Endothelial cell of umbilical vein (primary cell): ENCODE data around the gene INHA. TPM values are rescaled to one million over a fixed set of nuclear protein-coding genes. Genes with fewer than 3 reads are reported as not detected.

Source experiments
- BruUV-seq: library from RNA; stranded (reverse); fragments of 400-500 nt; replicated peaks from 2 replicates; lab custom pipeline; 2021; lab: Mats Ljungman, UMichigan
- CTCF ChIA-PET: fragments of 300-600, 350-600 bp; sonication (Branson Sonifier 250); formaldehyde crosslinking; loops from one replicate; lab custom pipeline; 2021; ENCODE audit warnings: antibody characterized with exemption, inconsistent platforms; lab: Charles Lee
- POLR2A ChIA-PET: fragments of 300-600, 350-600 bp; sonication (Branson Sonifier 250); formaldehyde crosslinking; loops from one replicate; lab custom pipeline; 2021; ENCODE audit warnings: antibody characterized with exemption, inconsistent platforms; lab: Charles Lee
- DNase-seq: peaks from one replicate; pipeline ENCODE4 v3.0.0-alpha.2; 2011; ENCODE audit warnings: low read depth, low spot score
- FAIRE-seq: peaks from 2 replicates; lab custom pipeline; 2011; peaks lifted over from hg19 to GRCh38; lab: Jason Lieb, UNC
- H2AFZ ChIP-seq: 2 replicates; pipeline ENCODE4 v1.6.0; 2012; ENCODE audit warnings: low read depth, low read length, control low read depth, inconsistent platforms
- H3K27ac ChIP-seq: 2 replicates; pipeline ENCODE4 v1.5.1; 2011; ENCODE audit warnings: low read depth, mild to moderate bottlenecking, control low read depth, low read length, moderate library complexity; ENCODE audit not compliant: insufficient read depth
- H3K27me3 ChIP-seq, 2 experiments: 2 replicates each; pipeline versions ENCODE4 v1.6.0 to v1.6.1; 2011; ENCODE audit warnings: low read length in 2 of 2, mixed read lengths in 1 of 2; ENCODE audit not compliant: control insufficient read depth in 2 of 2, insufficient read depth in 2 of 2
- H3K36me3 ChIP-seq, 2 experiments: 2 replicates in 1 of 2; 3 replicates in 1 of 2; pipeline ENCODE4 v1.5.1; 2011; ENCODE audit warnings: low read length in 2 of 2, mild to moderate bottlenecking in 1 of 2, moderate library complexity in 1 of 2; ENCODE audit not compliant: control insufficient read depth in 2 of 2, insufficient read depth in 2 of 2; ENCODE audit errors: extremely low read depth in 1 of 2
- H3K4me1 ChIP-seq: 3 replicates; pipeline ENCODE4 v1.5.1; 2011; ENCODE audit warnings: mild to moderate bottlenecking, low read length; ENCODE audit not compliant: control insufficient read depth, insufficient read depth; ENCODE audit errors: extremely low read depth
- H3K4me2 ChIP-seq: 2 replicates; pipeline ENCODE4 v1.6.1; 2011; ENCODE audit warnings: low read length, control low read depth, mixed read lengths; ENCODE audit not compliant: insufficient read depth
- H3K4me3 ChIP-seq, 3 experiments: fragments of 200-600 bp in 1 of 3; sonication (generic), shearing (Covaris generic) in 1 of 3; replicated peaks in 1 of 3; 2 replicates each; pipeline ENCODE4 v1.5.1; 2011 to 2016; ENCODE audit warnings: control low read depth in 3 of 3, low read length in 3 of 3, mild to moderate bottlenecking in 2 of 3, inconsistent platforms in 1 of 3, low read depth in 1 of 3, moderate library complexity in 1 of 3; ENCODE audit not compliant: insufficient read depth in 1 of 3
- H3K79me2 ChIP-seq: 2 replicates; pipeline ENCODE4 v1.6.0; 2012; ENCODE audit warnings: low read length, inconsistent platforms; ENCODE audit not compliant: control insufficient read depth, insufficient read depth
- H3K9ac ChIP-seq: replicated peaks from 2 replicates; pipeline ENCODE3; 2011; ENCODE audit warnings: low read length, control low read depth; ENCODE audit not compliant: insufficient read depth; ENCODE audit errors: extremely low read depth
- H3K9me1 ChIP-seq: replicated peaks from 3 replicates; pipeline ENCODE4 v1.6.0; 2011; ENCODE audit warnings: mild to moderate bottlenecking, low read length; ENCODE audit not compliant: control insufficient read depth, insufficient read depth; ENCODE audit errors: extremely low read depth
- H3K9me3 ChIP-seq: replicated peaks from 2 replicates; pipeline ENCODE4 v1.5.1; 2012; ENCODE audit warnings: low read length, inconsistent platforms; ENCODE audit not compliant: control insufficient read depth, insufficient read depth
- H4K20me1 ChIP-seq: replicated peaks from 2 replicates; pipeline ENCODE3; 2011; ENCODE audit warnings: mild to moderate bottlenecking, low read length; ENCODE audit not compliant: control insufficient read depth, insufficient read depth; ENCODE audit errors: extremely low read depth
- EZH2 ChIP-seq: IDR thresholded peaks from 2 replicates; pipeline ENCODE4 v1.6.1; 2012; ENCODE audit warnings: borderline replicate concordance, low read depth, mild to moderate bottlenecking, moderate library complexity, low read length, inconsistent platforms; ENCODE audit not compliant: severe bottlenecking
- FOS ChIP-seq: IDR thresholded peaks from 2 replicates; pipeline ENCODE4 v1.6.1; 2011; ENCODE audit warnings: mild to moderate bottlenecking, low read length, moderate library complexity, borderline replicate concordance; ENCODE audit not compliant: insufficient read depth
- GATA2 ChIP-seq: IDR thresholded peaks from 2 replicates; pipeline ENCODE4 v1.7.0; 2011; ENCODE audit warnings: low read depth, mild to moderate bottlenecking, moderate library complexity, mixed read lengths, low read length; ENCODE audit not compliant: insufficient read length, insufficient read depth
- JUN ChIP-seq: IDR thresholded peaks from 2 replicates; pipeline ENCODE4 v1.6.1; 2011; ENCODE audit warnings: borderline replicate concordance, low read depth; ENCODE audit not compliant: insufficient read length, insufficient read depth
- MYC ChIP-seq: IDR thresholded peaks from one replicate; pipeline ENCODE4 v1.6.1; 2011; ENCODE audit warnings: mild to moderate bottlenecking, low read depth, low read length
- POLR2A ChIP-seq: IDR thresholded peaks from 2 replicates; pipeline ENCODE4 v1.6.1; 2012; ENCODE audit warnings: low read depth, mild to moderate bottlenecking, control low read depth, low read length
- POLR2AphosphoS5 ChIP-seq: IDR thresholded peaks from 2 replicates; pipeline ENCODE4 v1.6.1; 2012; ENCODE audit warnings: low read depth, mild to moderate bottlenecking, control low read depth, low read length, moderate library complexity; ENCODE audit not compliant: insufficient read depth
- dilution Hi-C: fragments of 300-500 bp; cut with MboI; formaldehyde crosslinking; loops from one replicate; pipeline ENCODE4 v1.15.0; 2019; ENCODE audit warnings: low sequenced_read_pairs; ENCODE audit not compliant: extremely low pct_ligation_motif_present
- intact Hi-C: fragments of 100-400 bp; cut with micrococcal nuclease; formaldehyde crosslinking; loops from one replicate; pipeline ENCODE4 v1.10.0; 2022
- polyA plus RNA-seq, 4 experiments: library from polyadenylated mRNA; depleted of rRNA in 3 of 4; stranded (reverse) in 3 of 4; unstranded in 1 of 4; fragments of >200 nt; gene quantifications; 2 replicates each; pipeline versions ENCODE4 v1.2.1 to v1.2.3, GENCODE V29; 2011 to 2012; ENCODE audit warnings: missing spikeins in 1 of 4
- total RNA-seq: library from RNA; stranded (reverse); gene quantifications from 2 replicates; pipeline ENCODE4 v1.2.3, GENCODE V29; 2021
- TF ChIP-seq, protein P1 (sequence below), 2 donors: IDR thresholded peaks; 1 replicate in 1 of 2; 2 replicates in 1 of 2; pipeline ENCODE4 v1.5.1; 2011; ENCODE audit warnings: low read length in 2 of 2, mild to moderate bottlenecking in 2 of 2, moderate library complexity in 2 of 2, control low read depth in 1 of 2, inconsistent platforms in 1 of 2, low read depth in 1 of 2; ENCODE audit not compliant: insufficient read depth in 1 of 2; ENCODE audit errors: extremely low read depth in 1 of 2
- TF ChIP-seq, protein P2 (sequence below): IDR thresholded peaks from 2 replicates; pipeline ENCODE4 v1.6.1; 2011; ENCODE audit not compliant: insufficient read depth, insufficient read length

INHA gene
- total and polyA plus RNA-seq, 2 donors (not counting 3 experiments of a cell fraction or from before 2014, with no cell fraction given): 0.06 TPM; not detected in 1

DNA sequence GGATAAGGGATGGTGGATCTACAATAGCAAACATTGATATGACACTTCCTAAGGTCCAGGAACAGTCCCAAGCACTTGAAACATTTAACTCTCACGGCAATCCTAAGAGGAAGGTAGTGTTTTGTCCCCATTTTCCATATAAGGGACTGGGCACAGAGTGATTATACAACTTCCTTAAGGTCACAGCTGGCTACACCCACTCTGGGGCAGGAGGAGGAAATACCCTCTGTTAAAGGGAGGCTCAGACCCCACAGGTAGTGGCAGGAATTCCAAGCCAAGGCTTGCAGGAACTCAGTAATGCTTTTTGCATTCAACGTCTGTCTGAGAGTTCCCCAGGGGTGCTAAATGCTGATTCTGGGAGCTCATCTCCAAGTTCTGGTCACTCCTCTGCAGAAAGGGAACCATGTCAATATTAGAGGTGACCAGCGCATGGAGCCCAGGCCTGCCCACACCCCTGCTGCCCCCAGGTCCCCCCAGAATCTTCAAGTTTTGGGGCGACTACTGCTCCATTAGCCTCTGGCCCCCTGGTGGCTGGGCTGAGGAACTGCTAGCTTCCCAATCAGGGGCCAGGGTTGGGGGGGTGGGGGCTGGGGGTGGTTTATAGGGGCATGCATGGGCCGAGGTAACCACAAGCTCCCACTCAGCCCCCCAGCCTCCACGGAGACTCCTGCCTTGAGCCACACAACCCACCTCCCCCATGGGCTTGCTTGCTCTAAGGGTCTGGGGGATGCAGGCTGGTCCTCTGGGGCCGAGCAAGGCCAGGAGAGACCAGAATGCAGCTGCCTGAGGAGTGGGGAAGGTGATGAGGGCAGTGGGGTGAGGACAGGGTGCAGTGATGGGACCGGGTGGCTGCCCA is 11.8 kb upstream of the INHA start:
- no peaks in the 10 kb centered on the region for H3K36me3 ChIP-seq
- no peak overlapping the region for H3K4me3 ChIP-seq
- no peaks in the 10 kb centered on the region for H3K79me2 ChIP-seq
- no peak overlapping the region for H3K4me2 ChIP-seq
- FAIRE-seq: no peak
- POLR2A ChIA-PET: no interaction called here
- DNase-seq: no peak
- CTCF ChIA-PET: interaction anchor here (0.5 to 2.9 kb wide), 37 partner anchors 8 to 172 kb away, joined by 3 to 42 read pairs (median 5); partner anchors contain the start of genes CHPF, OBSL1, STK11IP and TMEM198
- dilution Hi-C loops: no loop called here
- intact Hi-C loops: no loop called here
- H3K9me1 ChIP-seq: no peaks in the 10 kb centered on the region
- BruUV-seq: no TSS peak
- H3K4me1 ChIP-seq: no peaks in the 10 kb centered on the region
- no peak for TF ChIP-seq GATA2
- no peak for TF ChIP-seq JUN
- TF ChIP-seq, protein P1, sequence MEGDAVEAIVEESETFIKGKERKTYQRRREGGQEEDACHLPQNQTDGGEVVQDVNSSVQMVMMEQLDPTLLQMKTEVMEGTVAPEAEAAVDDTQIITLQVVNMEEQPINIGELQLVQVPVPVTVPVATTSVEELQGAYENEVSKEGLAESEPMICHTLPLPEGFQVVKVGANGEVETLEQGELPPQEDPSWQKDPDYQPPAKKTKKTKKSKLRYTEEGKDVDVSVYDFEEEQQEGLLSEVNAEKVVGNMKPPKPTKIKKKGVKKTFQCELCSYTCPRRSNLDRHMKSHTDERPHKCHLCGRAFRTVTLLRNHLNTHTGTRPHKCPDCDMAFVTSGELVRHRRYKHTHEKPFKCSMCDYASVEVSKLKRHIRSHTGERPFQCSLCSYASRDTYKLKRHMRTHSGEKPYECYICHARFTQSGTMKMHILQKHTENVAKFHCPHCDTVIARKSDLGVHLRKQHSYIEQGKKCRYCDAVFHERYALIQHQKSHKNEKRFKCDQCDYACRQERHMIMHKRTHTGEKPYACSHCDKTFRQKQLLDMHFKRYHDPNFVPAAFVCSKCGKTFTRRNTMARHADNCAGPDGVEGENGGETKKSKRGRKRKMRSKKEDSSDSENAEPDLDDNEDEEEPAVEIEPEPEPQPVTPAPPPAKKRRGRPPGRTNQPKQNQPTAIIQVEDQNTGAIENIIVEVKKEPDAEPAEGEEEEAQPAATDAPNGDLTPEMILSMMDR (IDR thresholded peaks at IDR 0.05; ENCODE audit: extremely low read depth in 1 of 2, insufficient read depth in 1 of 2, low read depth in 1 of 2, low read length in 2 of 2): peak; percentile 37 to 70
- H3K9me3 ChIP-seq: no peaks in the 10 kb centered on the region
- no peaks in the 10 kb centered on the region for H4K20me1 ChIP-seq
- peaks cover 0 to 3% of the 10 kb centered on the region in 2 experiments for H3K27me3 ChIP-seq
- no peak overlapping the region for H2AFZ ChIP-seq
- no peak overlapping the region for H3K27ac ChIP-seq
- H3K9ac ChIP-seq: no peak overlapping the region

DNA sequence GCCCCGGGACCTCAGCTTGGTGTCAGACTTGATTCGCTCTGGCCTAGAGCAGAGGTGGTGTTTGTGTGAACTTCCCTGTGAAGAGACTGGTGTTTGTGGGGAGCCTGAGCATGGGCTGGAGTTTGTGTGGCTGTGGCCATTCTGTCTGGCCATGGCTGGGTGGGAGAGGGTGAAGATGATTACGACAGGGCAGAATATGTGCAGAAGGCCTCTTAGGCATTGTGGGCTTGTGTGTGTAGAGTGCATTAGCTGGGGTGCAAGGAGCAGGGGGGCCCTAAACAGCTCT is 11.3 kb upstream of the INHA start:
- DNase-seq (no peak), FAIRE-seq (no peak)
- ChIA-PET POLR2A (no interaction called here), CTCF (interaction anchor here (0.7 to 2.9 kb wide), 31 partner anchors 8 to 172 kb away, joined by 3 to 42 read pairs (median 5); partner anchors contain the start of genes CHPF, OBSL1, STK11IP and TMEM198)
- Histone ChIP-seq H3K4me3 (no peak overlapping the region), H4K20me1 (no peaks in the 10 kb centered on the region), H3K9me3 (no peaks in the 10 kb centered on the region), H3K79me2 (no peaks in the 10 kb centered on the region), H3K4me1 (no peaks in the 10 kb centered on the region), H3K4me2 (no peak overlapping the region), H3K27me3 (peaks cover 0 to 3% of the 10 kb centered on the region in 2 experiments), H3K36me3 (no peaks in the 10 kb centered on the region), H3K9ac (no peak overlapping the region), H2AFZ (no peak overlapping the region), H3K27ac (no peak overlapping the region), H3K9me1 (no peaks in the 10 kb centered on the region)
- dilution Hi-C loops (no loop called here), intact Hi-C loops (no loop called here)
- no TSS peak for BruUV-seq
- TF ChIP-seq GATA2 (no peak), MYC (no peak), POLR2A (no peak), POLR2AphosphoS5 (no peak), EZH2 (no peak), FOS (no peak), JUN (no peak)
- TF ChIP-seq, protein P1 (IDR thresholded peaks at IDR 0.05; ENCODE audit: extremely low read depth in 1 of 2, insufficient read depth in 1 of 2, low read depth in 1 of 2, low read length in 2 of 2): no peak
- TF ChIP-seq, protein P2, sequence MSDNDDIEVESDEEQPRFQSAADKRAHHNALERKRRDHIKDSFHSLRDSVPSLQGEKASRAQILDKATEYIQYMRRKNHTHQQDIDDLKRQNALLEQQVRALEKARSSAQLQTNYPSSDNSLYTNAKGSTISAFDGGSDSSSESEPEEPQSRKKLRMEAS: no peak
